Measurements from ENCODE around the gene PARD3.

- TF ChIP-seq CTCF (IDR thresholded peaks at IDR 0.05) = no peak
- no peak for TF ChIP-seq POLR2A (IDR thresholded peaks at IDR 0.05)
Observed at GRCh38 chr10:34116220-34116641, 698.9 kb downstream of the PARD3 start.
